ENCODE results near the gene SERPINI1.

The SERPINI1 gene

GRCh38 chr3:167736264-167736787 is 805 bp downstream of the SERPINI1 start:
- no peak for DNase-seq

- no peak for DNase-seq
Measured at GRCh38 chr3:167736997-167737396, 1.5 kb downstream of the SERPINI1 start.

- no peak for DNase-seq
Measured at GRCh38 chr3:167738037-167738436, 2.5 kb downstream of the SERPINI1 start.

- DNase-seq = no peak
Measured at GRCh38 chr3:167739190-167739810, 3.8 kb downstream of the SERPINI1 start.

- peak; percentile 34 for DNase-seq
Measured at GRCh38 chr3:167740961-167741587, 5.6 kb downstream of the SERPINI1 start.

- DNase-seq = no peak
Measured at GRCh38 chr3:167742338-167742737, 6.8 kb downstream of the SERPINI1 start.

- no peak for DNase-seq
Measured at GRCh38 chr3:167743799-167744198, 8.3 kb downstream of the SERPINI1 start.

GRCh38 chr3:167749209-167749608 is 13.7 kb downstream of the SERPINI1 start:
- no peak for DNase-seq

GRCh38 chr3:167749728-167750127 is 14.2 kb downstream of the SERPINI1 start:
- DNase-seq = no peak

GRCh38 chr3:167750272-167750971 is 14.9 kb downstream of the SERPINI1 start:
- peak; percentile 44 for DNase-seq

- no peak for DNase-seq
Measured at GRCh38 chr3:167754049-167754448, 18.5 kb downstream of the SERPINI1 start.

GRCh38 chr3:167761302-167761701 is 25.8 kb downstream of the SERPINI1 start:
- no peak for DNase-seq

- DNase-seq = no peak
Measured at GRCh38 chr3:167762296-167762695, 26.8 kb downstream of the SERPINI1 start.

- no peak for DNase-seq
Measured at GRCh38 chr3:167772992-167773391, 37.5 kb downstream of the SERPINI1 start.

GRCh38 chr3:167773584-167773983 is 38.1 kb downstream of the SERPINI1 start:
- no peak for DNase-seq

- no peak for DNase-seq
Measured at GRCh38 chr3:167776066-167776685, 40.7 kb downstream of the SERPINI1 start.

- no peak for DNase-seq
Measured at GRCh38 chr3:167777356-167777755, 41.8 kb downstream of the SERPINI1 start.

GRCh38 chr3:167780214-167780883 is 44.8 kb downstream of the SERPINI1 start:
- DNase-seq = no peak

- DNase-seq = no peak
Measured at GRCh38 chr3:167783781-167784180, 48.3 kb downstream of the SERPINI1 start.

- DNase-seq = no peak
Measured at GRCh38 chr3:167785790-167786189, 50.3 kb downstream of the SERPINI1 start.

- DNase-seq = no peak
Measured at GRCh38 chr3:167787440-167787839, 51.9 kb downstream of the SERPINI1 start.

- no peak for DNase-seq
Measured at GRCh38 chr3:167798443-167798842, 62.9 kb downstream of the SERPINI1 start.

- DNase-seq = no peak
Measured at GRCh38 chr3:167808910-167809309, 73.4 kb downstream of the SERPINI1 start.
